HepG2 (cell line): ENCODE results near the gene URB1.

Source experiments
- BRCA1 ChIP-seq: sonication (generic); formaldehyde crosslinking; IDR thresholded peaks from 2 replicates; pipeline ENCODE4 v1.4.0; 2020; ENCODE audit warnings: missing genetic modification reagents
- CHD2 ChIP-seq: IDR thresholded peaks from 2 replicates; pipeline ENCODE4 v1.6.1; 2011; ENCODE audit warnings: low read depth, low read length, improper control_type of control experiment
- MAX ChIP-seq: IDR thresholded peaks from 2 replicates; pipeline ENCODE4 v1.6.1; 2012; ENCODE audit warnings: inconsistent platforms
- POLR2AphosphoS5 ChIP-seq: IDR thresholded peaks from 2 replicates; pipeline ENCODE4 v1.6.1; 2012; ENCODE audit warnings: low read depth, low read length
- TF ChIP-seq, protein P1 (sequence below): sonication (generic); formaldehyde crosslinking; conservative IDR thresholded peaks from 2 replicates; pipeline ENCODE4 v1.8.0; 2022; ENCODE audit warnings: mild to moderate bottlenecking, moderate library complexity, missing genetic modification reagents
- TF ChIP-seq, protein P2 (sequence below): sonication (generic); formaldehyde crosslinking; IDR thresholded peaks from 2 replicates; pipeline ENCODE4 v1.5.0; 2020; ENCODE audit warnings: mild to moderate bottlenecking, missing genetic modification reagents, moderate library complexity

DNA sequence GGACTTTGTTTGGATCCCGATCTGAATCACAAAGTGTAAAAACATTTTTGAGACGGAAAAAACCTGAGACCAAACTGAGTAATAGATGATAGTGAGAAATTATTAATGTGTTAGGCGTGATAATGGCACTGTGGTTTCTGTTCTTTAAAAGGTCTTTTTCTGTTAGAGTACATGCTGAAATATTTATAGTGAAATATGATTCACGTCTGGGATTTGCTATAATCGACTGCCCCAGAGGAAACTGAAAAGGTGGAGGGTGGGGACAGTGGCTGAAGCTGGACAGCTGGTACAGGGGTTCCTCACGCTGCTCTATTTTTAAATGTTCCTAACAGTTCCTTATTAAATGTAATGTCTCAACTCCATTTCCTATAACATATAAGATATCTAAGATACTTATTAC is 11.2 kb downstream of the URB1 start:
- TF ChIP-seq CHD2 (no peak), POLR2AphosphoS5 (no peak), MAX (no peak), BRCA1 (no peak)
- TF ChIP-seq, protein P1, sequence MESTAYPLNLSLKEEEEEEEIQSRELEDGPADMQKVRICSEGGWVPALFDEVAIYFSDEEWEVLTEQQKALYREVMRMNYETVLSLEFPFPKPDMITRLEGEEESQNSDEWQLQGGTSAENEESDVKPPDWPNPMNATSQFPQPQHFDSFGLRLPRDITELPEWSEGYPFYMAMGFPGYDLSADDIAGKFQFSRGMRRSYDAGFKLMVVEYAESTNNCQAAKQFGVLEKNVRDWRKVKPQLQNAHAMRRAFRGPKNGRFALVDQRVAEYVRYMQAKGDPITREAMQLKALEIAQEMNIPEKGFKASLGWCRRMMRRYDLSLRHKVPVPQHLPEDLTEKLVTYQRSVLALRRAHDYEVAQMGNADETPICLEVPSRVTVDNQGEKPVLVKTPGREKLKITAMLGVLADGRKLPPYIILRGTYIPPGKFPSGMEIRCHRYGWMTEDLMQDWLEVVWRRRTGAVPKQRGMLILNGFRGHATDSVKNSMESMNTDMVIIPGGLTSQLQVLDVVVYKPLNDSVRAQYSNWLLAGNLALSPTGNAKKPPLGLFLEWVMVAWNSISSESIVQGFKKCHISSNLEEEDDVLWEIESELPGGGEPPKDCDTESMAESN (CRISPR knock-in tag), result no peak
- TF ChIP-seq, protein P2, sequence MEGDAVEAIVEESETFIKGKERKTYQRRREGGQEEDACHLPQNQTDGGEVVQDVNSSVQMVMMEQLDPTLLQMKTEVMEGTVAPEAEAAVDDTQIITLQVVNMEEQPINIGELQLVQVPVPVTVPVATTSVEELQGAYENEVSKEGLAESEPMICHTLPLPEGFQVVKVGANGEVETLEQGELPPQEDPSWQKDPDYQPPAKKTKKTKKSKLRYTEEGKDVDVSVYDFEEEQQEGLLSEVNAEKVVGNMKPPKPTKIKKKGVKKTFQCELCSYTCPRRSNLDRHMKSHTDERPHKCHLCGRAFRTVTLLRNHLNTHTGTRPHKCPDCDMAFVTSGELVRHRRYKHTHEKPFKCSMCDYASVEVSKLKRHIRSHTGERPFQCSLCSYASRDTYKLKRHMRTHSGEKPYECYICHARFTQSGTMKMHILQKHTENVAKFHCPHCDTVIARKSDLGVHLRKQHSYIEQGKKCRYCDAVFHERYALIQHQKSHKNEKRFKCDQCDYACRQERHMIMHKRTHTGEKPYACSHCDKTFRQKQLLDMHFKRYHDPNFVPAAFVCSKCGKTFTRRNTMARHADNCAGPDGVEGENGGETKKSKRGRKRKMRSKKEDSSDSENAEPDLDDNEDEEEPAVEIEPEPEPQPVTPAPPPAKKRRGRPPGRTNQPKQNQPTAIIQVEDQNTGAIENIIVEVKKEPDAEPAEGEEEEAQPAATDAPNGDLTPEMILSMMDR (CRISPR knock-in tag), result no peak
